Hepatocyte (in vitro differentiated cells): ENCODE results near the gene PPHLN1. TPM values are rescaled to one million over a fixed set of nuclear protein-coding genes. Genes with fewer than 3 reads are reported as not detected.

Experiments
- DNase-seq: peaks from one replicate; pipeline ENCODE4 v3.0.0-alpha.2; 2016; ENCODE audit warnings: low spot score
- H2AFZ ChIP-seq: fragments of 200-600 bp; sonication (generic); 2 replicates; pipeline ENCODE4 v1.6.0; 2016; ENCODE audit warnings: antibody characterized with exemption, mild to moderate bottlenecking
- H3K27ac ChIP-seq: fragments of 200-600 bp; sonication (generic); 2 replicates; pipeline ENCODE4 v1.5.1; 2016; ENCODE audit warnings: mild to moderate bottlenecking
- H3K27me3 ChIP-seq: fragments of 200-600 bp; sonication (generic); 2 replicates; pipeline ENCODE4 v1.6.1; 2016
- H3K36me3 ChIP-seq: fragments of 200-600 bp; sonication (generic); replicated peaks from 2 replicates; pipeline ENCODE4 v1.5.1; 2016; ENCODE audit warnings: low read depth; ENCODE audit not compliant: insufficient read depth
- H3K4me1 ChIP-seq: fragments of 200-600 bp; sonication (generic); 2 replicates; pipeline ENCODE4 v1.5.1; 2016; ENCODE audit warnings: mild to moderate bottlenecking, moderate library complexity; ENCODE audit not compliant: insufficient read depth
- H3K4me2 ChIP-seq: fragments of 200-600 bp; sonication (generic); 2 replicates; pipeline ENCODE4 v1.6.0; 2016
- H3K4me3 ChIP-seq: fragments of 200-600 bp; sonication (generic); 2 replicates; pipeline ENCODE4 v1.5.1; 2016; ENCODE audit warnings: mild to moderate bottlenecking
- H3K79me2 ChIP-seq: fragments of 200-600 bp; sonication (generic); 2 replicates; pipeline ENCODE4 v1.6.0; 2017; ENCODE audit warnings: mild to moderate bottlenecking
- H3K9me2 ChIP-seq: fragments of 200-600 bp; sonication (generic); replicated peaks from 2 replicates; pipeline ENCODE4 v1.6.0; 2017; ENCODE audit warnings: mild to moderate bottlenecking; ENCODE audit not compliant: insufficient read depth
- H3K9me3 ChIP-seq: fragments of 200-600 bp; sonication (generic); 2 replicates; pipeline ENCODE4 v1.5.1; 2016; ENCODE audit warnings: low read depth, mild to moderate bottlenecking
- H4K20me1 ChIP-seq: fragments of 200-600 bp; sonication (generic); 2 replicates; pipeline ENCODE4 v1.6.0; 2016; ENCODE audit warnings: mild to moderate bottlenecking; ENCODE audit not compliant: insufficient read depth, poor library complexity, severe bottlenecking
- EZH2 ChIP-seq: fragments of 200-600 bp; sonication (generic); IDR thresholded peaks from 2 replicates; pipeline ENCODE4 v1.6.1; 2016; ENCODE audit warnings: antibody characterized with exemption, mild to moderate bottlenecking, borderline replicate concordance
- EZH2phosphoT487 ChIP-seq: fragments of 200-600 bp; sonication (generic); IDR thresholded peaks from one replicate; pipeline ENCODE4 v1.6.1; 2018; ENCODE audit warnings: antibody characterized with exemption, mild to moderate bottlenecking, low read depth, moderate library complexity; ENCODE audit not compliant: unreplicated experiment, severe bottlenecking
- WGBS: methylation state at CpG from one replicate; pipeline ENCODE4 v1.1.6; 2016; ENCODE audit warnings: low lambda C conversion rate; ENCODE audit errors: missing lambda C conversion rate; 5-methylcytosine and 5-hydroxymethylcytosine counted together
- polyA plus RNA-seq: library from polyadenylated mRNA; unstranded; fragments of >200 nt; fragmentation: Nextera tagmentation; extraction: Ambion mirVana; gene quantifications from 2 replicates; pipeline ENCODE4 v1.2.1, GENCODE V29; 2016
- total RNA-seq: library from RNA; depleted of rRNA; stranded (reverse); fragments of >200 nt; gene quantifications from 2 replicates; pipeline ENCODE4 v1.2.3, GENCODE V29; 2014
- TF ChIP-seq, protein P1 (sequence below): fragments of 200-600 bp; sonication (generic); IDR thresholded peaks from 2 replicates; pipeline ENCODE4 v1.5.1; 2016; ENCODE audit warnings: antibody characterized with exemption, mild to moderate bottlenecking; ENCODE audit not compliant: poor library complexity

The PPHLN1 gene
- total and polyA plus RNA-seq, 2 experiments from 2014 or later: 38.1 to 65.4 TPM

DNA sequence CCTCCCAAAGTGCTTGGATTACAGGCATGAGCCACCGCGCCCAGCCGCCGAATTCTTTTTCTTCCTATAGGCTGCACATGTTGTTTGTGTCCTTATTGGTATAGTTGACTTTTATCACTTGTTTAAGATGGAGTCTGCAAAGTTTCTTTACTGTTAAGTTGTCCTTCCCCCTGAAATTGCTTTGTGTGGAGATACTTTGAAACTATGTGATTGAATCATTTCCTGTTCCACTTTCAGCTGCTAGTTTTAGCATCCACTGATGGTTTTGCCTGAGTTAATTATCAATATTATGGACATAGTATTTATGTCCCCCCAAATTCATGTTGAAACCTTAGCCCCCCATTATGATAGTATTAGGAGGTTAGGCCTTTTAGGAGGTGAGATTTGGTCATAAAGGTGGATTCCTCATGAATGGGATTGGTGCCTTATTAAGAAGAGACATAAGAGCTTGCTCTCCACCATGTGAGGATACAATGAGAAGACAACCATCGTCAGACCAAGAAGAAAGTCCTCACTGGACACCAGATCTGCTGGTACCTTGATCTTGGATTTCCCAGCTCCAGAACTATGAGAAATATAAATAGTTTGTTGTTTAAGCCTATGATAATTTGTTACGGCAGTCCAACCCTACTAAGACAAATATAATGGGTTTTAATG is 34.9 kb downstream of the PPHLN1 start:
- Histone ChIP-seq H3K4me2 (no peak overlapping the region), H3K4me1 (no peaks in the 10 kb centered on the region), H3K9me3 (no peaks in the 10 kb centered on the region), H3K27ac (no peak overlapping the region), H3K4me3 (no peak overlapping the region), H3K79me2 (peaks cover 6% of the 10 kb centered on the region), H3K27me3 (no peaks in the 10 kb centered on the region), H4K20me1 (no peaks in the 10 kb centered on the region), H3K9me2 (no peaks in the 10 kb centered on the region), H3K36me3 (peaks cover 4% of the 10 kb centered on the region), H2AFZ (no peak overlapping the region)
- DNase-seq: no peak
- 99% methylated on average over 6 of the region's 6 CpGs for whole genome bisulfite sequencing
- TF ChIP-seq EZH2phosphoT487 (no peak), EZH2 (no peak)
- TF ChIP-seq, protein P1, sequence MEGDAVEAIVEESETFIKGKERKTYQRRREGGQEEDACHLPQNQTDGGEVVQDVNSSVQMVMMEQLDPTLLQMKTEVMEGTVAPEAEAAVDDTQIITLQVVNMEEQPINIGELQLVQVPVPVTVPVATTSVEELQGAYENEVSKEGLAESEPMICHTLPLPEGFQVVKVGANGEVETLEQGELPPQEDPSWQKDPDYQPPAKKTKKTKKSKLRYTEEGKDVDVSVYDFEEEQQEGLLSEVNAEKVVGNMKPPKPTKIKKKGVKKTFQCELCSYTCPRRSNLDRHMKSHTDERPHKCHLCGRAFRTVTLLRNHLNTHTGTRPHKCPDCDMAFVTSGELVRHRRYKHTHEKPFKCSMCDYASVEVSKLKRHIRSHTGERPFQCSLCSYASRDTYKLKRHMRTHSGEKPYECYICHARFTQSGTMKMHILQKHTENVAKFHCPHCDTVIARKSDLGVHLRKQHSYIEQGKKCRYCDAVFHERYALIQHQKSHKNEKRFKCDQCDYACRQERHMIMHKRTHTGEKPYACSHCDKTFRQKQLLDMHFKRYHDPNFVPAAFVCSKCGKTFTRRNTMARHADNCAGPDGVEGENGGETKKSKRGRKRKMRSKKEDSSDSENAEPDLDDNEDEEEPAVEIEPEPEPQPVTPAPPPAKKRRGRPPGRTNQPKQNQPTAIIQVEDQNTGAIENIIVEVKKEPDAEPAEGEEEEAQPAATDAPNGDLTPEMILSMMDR: no peak

DNA sequence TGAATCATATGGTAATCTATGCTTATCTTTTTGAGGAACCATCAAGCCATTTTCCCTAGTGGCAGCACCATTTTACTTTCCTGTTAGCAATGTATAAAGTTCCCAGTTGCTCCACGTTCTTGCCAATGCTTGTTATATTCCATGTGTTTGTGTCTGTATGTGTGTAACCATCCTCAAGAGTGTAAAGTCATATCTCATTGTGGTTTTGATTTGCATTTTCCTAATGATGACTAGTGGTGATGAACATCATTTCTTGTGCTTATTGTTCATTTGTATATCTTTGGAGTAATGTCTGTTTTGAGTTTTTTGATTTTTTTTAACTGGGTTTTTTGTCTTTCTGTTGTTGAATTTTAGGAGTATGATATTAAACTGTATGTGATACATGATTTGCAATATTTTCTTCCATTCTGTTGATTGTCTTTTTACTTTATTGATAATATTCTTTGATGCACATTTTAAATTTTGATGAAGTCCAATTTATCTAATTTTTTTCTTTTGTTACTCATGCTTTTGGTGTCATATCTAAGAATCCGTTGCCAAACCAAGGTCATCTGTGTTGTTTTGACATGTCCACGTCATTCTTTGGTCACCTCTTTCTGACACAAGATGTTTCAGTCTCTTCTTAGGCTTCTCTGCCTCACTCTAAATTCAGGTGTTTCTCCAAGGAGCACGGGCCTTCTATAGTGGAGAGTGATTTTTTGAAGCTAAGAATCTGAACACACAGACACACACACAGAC is 36.1 kb downstream of the PPHLN1 start:
- no peaks in the 10 kb centered on the region for H3K9me3 ChIP-seq
- H3K4me2 ChIP-seq: no peak overlapping the region
- no peak overlapping the region for H2AFZ ChIP-seq
- no peaks in the 10 kb centered on the region for H3K27me3 ChIP-seq
- 93% methylated on average over 4 of the region's 4 CpGs for WGBS
- no peak overlapping the region for H3K27ac ChIP-seq
- H4K20me1 ChIP-seq: no peaks in the 10 kb centered on the region
- no peaks in the 10 kb centered on the region for H3K9me2 ChIP-seq
- peaks cover 6% of the 10 kb centered on the region for H3K79me2 ChIP-seq
- no peak for DNase-seq
- peaks cover 4% of the 10 kb centered on the region for H3K36me3 ChIP-seq
- TF ChIP-seq EZH2phosphoT487 (no peak), EZH2 (no peak)
- TF ChIP-seq, protein P1: no peak
- no peak overlapping the region for H3K4me3 ChIP-seq
- no peaks in the 10 kb centered on the region for H3K4me1 ChIP-seq

DNA sequence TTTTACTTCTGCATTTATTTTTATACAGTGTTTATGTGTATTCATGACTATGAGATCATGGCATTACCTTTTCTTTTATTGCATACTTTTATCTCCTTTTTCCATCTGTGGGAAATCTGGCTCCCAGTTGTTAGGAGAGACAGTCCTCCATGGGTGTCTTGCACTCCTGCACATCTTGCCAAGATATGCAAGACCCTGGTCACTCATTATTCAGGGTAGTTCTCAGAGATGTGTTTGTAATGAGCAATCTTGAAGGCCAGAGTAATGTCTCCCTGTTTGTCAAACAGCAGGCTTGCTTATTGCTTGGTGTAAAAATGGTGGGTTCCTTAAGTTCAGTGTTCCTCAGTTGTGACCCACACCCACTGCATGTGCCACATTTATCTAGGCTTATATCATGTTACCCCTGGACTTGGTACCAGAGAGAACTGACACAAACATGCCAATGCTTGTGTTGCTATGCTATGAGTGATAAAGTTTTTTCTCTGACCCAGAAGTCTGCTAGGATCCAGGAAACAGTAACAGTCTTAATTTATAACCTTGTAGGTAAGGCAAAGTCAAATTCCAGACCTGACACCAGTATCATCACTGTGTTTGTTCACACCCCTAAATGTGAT is 36.8 kb downstream of the PPHLN1 start:
- no peaks in the 10 kb centered on the region for H3K9me2 ChIP-seq
- H3K79me2 ChIP-seq: peaks cover 6% of the 10 kb centered on the region
- H3K4me2 ChIP-seq: no peak overlapping the region
- H3K27ac ChIP-seq: no peak overlapping the region
- no peak overlapping the region for H2AFZ ChIP-seq
- H3K27me3 ChIP-seq: no peaks in the 10 kb centered on the region
- no peaks in the 10 kb centered on the region for H3K4me1 ChIP-seq
- peaks cover 4% of the 10 kb centered on the region for H3K36me3 ChIP-seq
- no peak overlapping the region for H3K4me3 ChIP-seq
- no peaks in the 10 kb centered on the region for H4K20me1 ChIP-seq
- no peaks in the 10 kb centered on the region for H3K9me3 ChIP-seq
- DNase-seq: no peak
- TF ChIP-seq EZH2phosphoT487 (no peak), EZH2 (no peak)
- TF ChIP-seq, protein P1: no peak
